ENCODE results near the gene ATP5PO. TPM values are rescaled to one million over a fixed set of nuclear protein-coding genes. Genes with fewer than 3 reads are reported as not detected.
"Not testable (repeated sequence)": the region's sequence is repeated elsewhere in the genome, so short reads cannot be mapped to it uniquely, and the experiment has no call there.

ATP5PO gene
- total RNA-seq, 5 donors from 2014 or later (not counting 1 experiment from before 2014, with no cell fraction given), result 125 to 138 (median 137) TPM

DNA sequence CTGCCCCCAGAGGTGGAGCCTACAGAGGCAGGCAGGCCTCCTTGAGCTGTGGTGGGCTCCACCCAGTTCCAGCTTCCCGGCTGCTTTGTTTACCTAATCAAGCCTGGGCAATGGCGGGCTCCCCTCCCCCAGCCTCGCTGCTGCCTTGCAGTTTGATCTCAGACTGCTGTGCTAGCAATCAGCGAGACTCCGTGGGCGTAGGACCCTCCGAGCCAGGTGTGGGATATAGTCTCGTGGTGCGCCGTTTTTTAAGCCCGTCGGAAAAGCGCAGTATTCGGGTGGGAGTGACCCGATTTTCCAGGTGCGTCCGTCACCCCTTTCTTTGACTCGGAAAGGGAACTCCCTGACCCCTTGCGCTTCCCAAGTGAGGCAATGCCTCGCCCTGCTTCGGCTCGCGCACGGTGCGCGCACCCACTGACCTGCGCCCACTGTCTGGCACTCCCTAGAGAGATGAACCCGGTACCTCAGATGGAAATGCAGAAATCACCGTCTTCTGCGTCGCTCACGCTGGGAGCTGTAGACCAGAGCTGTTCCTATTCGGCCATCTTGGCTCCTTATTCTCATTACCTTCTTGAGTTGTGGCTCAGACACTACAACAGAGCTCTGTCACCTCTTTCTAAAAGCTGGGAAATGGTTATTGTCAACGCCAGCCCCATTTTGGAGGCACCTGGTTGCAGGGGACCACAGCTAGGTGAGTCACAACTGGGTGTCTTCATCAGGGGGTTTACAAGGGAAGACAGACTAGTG lies 15.6 kb upstream of the ATP5PO start:
- H3K36me3 Mint-ChIP-seq, result peaks cover 17% of the 10 kb centered on the region

GRCh38 chr21:33926248-33926647 lies 10.6 kb upstream of the ATP5PO start:
- H3K36me3 Mint-ChIP-seq; H3K27me3 ChIP-seq (replicated peaks in 1 of 2; ENCODE audit: control insufficient read depth in 2 of 2, extremely low read depth in 1 of 2, insufficient read depth in 2 of 2, low read length in 1 of 2); POLR2A ChIA-PET; H3K27me3 Mint-ChIP-seq; H3K4me3 ChIP-seq (ENCODE audit: control insufficient read depth in 1 of 2, extremely low read depth in 1 of 2, low read length in 1 of 2); H3K9me3 Mint-ChIP-seq; H3K9me3 ChIP-seq; H3K27ac Mint-ChIP-seq; DNase-seq; H3K27ac ChIP-seq (ENCODE audit: low read length); CTCF ChIA-PET; ATAC-seq (replicated peaks in 1 of 4); H3K4me3 Mint-ChIP-seq; H3K36me3 ChIP-seq (ENCODE audit: control insufficient read depth in 2 of 2, extremely low read depth in 1 of 2, insufficient read depth in 1 of 2, low read length in 1 of 2): not testable (repeated sequence)
- peaks cover 2 to 12% of the 10 kb centered on the region in 2 experiments for H3K4me1 ChIP-seq (ENCODE audit: control insufficient read depth in 1 of 2, extremely low read depth in 1 of 2, insufficient read depth in 2 of 2, low read length in 2 of 2)
- no CpG with 5 or more reads among the region's 2 CpGs for WGBS (ENCODE audit: insufficient coverage)
- peaks cover 1 to 15% (median 14%) of the 10 kb centered on the region in 3 donors for H3K4me1 Mint-ChIP-seq

More for the DNA sequence above, 15.6 kb upstream of the ATP5PO start:
- ChIA-PET CTCF (interaction anchor here in 1 of 2 donors (0.9 to 4.0 kb wide), 3 partner anchors 17 to 45 kb away, joined by 3 to 43 read pairs (median 4); no protein-coding TSS in a partner anchor), POLR2A (interaction anchor here (0.8 to 1.5 kb wide), 9 partner anchors 12 to 684 kb away, joined by 3 to 56 read pairs (median 5); no protein-coding TSS in a partner anchor)
- not testable (repeated sequence) for H3K27me3 Mint-ChIP-seq; H3K9me3 Mint-ChIP-seq; H3K9me3 ChIP-seq; H3K27me3 ChIP-seq (replicated peaks in 1 of 2; ENCODE audit: control insufficient read depth in 2 of 2, extremely low read depth in 1 of 2, insufficient read depth in 2 of 2, low read length in 1 of 2); H3K36me3 ChIP-seq (ENCODE audit: control insufficient read depth in 2 of 2, extremely low read depth in 1 of 2, insufficient read depth in 1 of 2, low read length in 1 of 2)
- DNase-seq (peak; percentile 46 to 88 (median 74)), ATAC-seq (replicated peaks in 1 of 4) (peak; percentile 91 to 93 (median 92))
- peak overlapping the region; percentile 92 for H3K27ac ChIP-seq (ENCODE audit: low read length)
- 0% methylated on average over 4 of the region's 34 CpGs for WGBS (ENCODE audit: insufficient coverage)
- peak overlapping the region; percentile 52 to 91 for H3K4me3 ChIP-seq (ENCODE audit: control insufficient read depth in 1 of 2, extremely low read depth in 1 of 2, low read length in 1 of 2)
- H3K27ac Mint-ChIP-seq, result peak overlapping the region; percentile 98 to 100
- peaks cover 36 to 42% (median 38%) of the 10 kb centered on the region in 3 donors for H3K4me1 Mint-ChIP-seq
- peak overlapping the region; percentile 97 to 99 (median 99) for H3K4me3 Mint-ChIP-seq
- peaks cover 34 to 36% of the 10 kb centered on the region in 2 experiments for H3K4me1 ChIP-seq (ENCODE audit: control insufficient read depth in 1 of 2, extremely low read depth in 1 of 2, insufficient read depth in 2 of 2, low read length in 2 of 2)

- no peaks in the 10 kb centered on the region for H3K27me3 ChIP-seq (replicated peaks in 1 of 2; ENCODE audit: control insufficient read depth in 2 of 2, extremely low read depth in 1 of 2, insufficient read depth in 2 of 2, low read length in 1 of 2)
- Mint-ChIP-seq H3K27me3 (no peaks in the 10 kb centered on the region), H3K4me3 (no peak overlapping the region), H3K36me3 (no peaks in the 10 kb centered on the region), H3K4me1 (peaks cover 0 to 15% (median 11%) of the 10 kb centered on the region in 3 donors), H3K9me3 (no peaks in the 10 kb centered on the region), H3K27ac (peak overlapping the region; percentile 36 to 77)
- no peak overlapping the region for H3K4me3 ChIP-seq (ENCODE audit: control insufficient read depth in 1 of 2, extremely low read depth in 1 of 2, low read length in 1 of 2)
- DNase-seq, result no peak
- POLR2A ChIA-PET, result interaction anchor here (0.6 to 1.4 kb wide), 3 partner anchors 23 to 243 kb away, joined by 3 to 7 read pairs (median 3); partner anchors contain the start of genes MRPS6 (in 1 of the 2) and SLC5A3 (in 1 of the 2)
- H3K27ac ChIP-seq (ENCODE audit: low read length), result no peak overlapping the region
- CTCF ChIA-PET, result interaction anchor here (0.7 to 3.3 kb wide), 34 partner anchors 8 to 443 kb away, joined by 3 to 118 read pairs (median 5); partner anchors contain the start of genes MRPS6 (in 1 of the 2) and SLC5A3 (in 1 of the 2)
- WGBS (ENCODE audit: insufficient coverage), result 100% methylated on average over 2 of the region's 3 CpGs
- H3K4me1 ChIP-seq (ENCODE audit: control insufficient read depth in 1 of 2, extremely low read depth in 1 of 2, insufficient read depth in 2 of 2, low read length in 2 of 2), result peaks cover 2 to 12% of the 10 kb centered on the region in 2 experiments
- no peaks in the 10 kb centered on the region for H3K9me3 ChIP-seq
- H3K36me3 ChIP-seq (ENCODE audit: control insufficient read depth in 2 of 2, extremely low read depth in 1 of 2, insufficient read depth in 1 of 2, low read length in 1 of 2), result no peaks in the 10 kb centered on the region
- ATAC-seq (replicated peaks in 1 of 4), result no peak
Measured at GRCh38 chr21:33924766-33925100, 9.1 kb upstream of the ATP5PO start.

GRCh38 chr21:33924079-33924765 lies 8.6 kb upstream of the ATP5PO start:
- Mint-ChIP-seq H3K27ac (peak overlapping the region; percentile 25 to 77), H3K4me3 (no peak overlapping the region)
- H3K27ac ChIP-seq (ENCODE audit: low read length), result peak overlapping the region; percentile 39

GRCh38 chr21:33917421-33917820 lies 1.8 kb upstream of the ATP5PO start:
- no peaks in the 10 kb centered on the region for H3K27me3 Mint-ChIP-seq
- Histone ChIP-seq H3K4me3 (ENCODE audit: control insufficient read depth in 1 of 2, extremely low read depth in 1 of 2, low read length in 1 of 2) (no peak overlapping the region), H3K27me3 (replicated peaks in 1 of 2; ENCODE audit: control insufficient read depth in 2 of 2, extremely low read depth in 1 of 2, insufficient read depth in 2 of 2, low read length in 1 of 2) (no peaks in the 10 kb centered on the region), H3K36me3 (ENCODE audit: control insufficient read depth in 2 of 2, extremely low read depth in 1 of 2, insufficient read depth in 1 of 2, low read length in 1 of 2) (peaks cover 0 to 12% of the 10 kb centered on the region in 2 donors), H3K4me1 (ENCODE audit: control insufficient read depth in 1 of 2, extremely low read depth in 1 of 2, insufficient read depth in 2 of 2, low read length in 2 of 2) (peaks cover 7 to 18% of the 10 kb centered on the region in 2 experiments), H3K9me3 (no peaks in the 10 kb centered on the region), H3K27ac (ENCODE audit: low read length) (no peak overlapping the region)
- peaks cover 10% of the 10 kb centered on the region for H3K36me3 Mint-ChIP-seq
- peaks cover 26 to 33% (median 32%) of the 10 kb centered on the region in 3 donors for H3K4me1 Mint-ChIP-seq
- no peak overlapping the region for H3K4me3 Mint-ChIP-seq
- H3K9me3 Mint-ChIP-seq, result no peaks in the 10 kb centered on the region
- POLR2A ChIA-PET, result no interaction called here
- DNase-seq (no peak), ATAC-seq (replicated peaks in 1 of 4) (no peak)
- CTCF ChIA-PET, result interaction anchor here in 1 of 2 donors (0.6 kb wide), 1 partner anchor 138 kb away, joined by 6 read pairs; no protein-coding TSS in a partner anchor
- H3K27ac Mint-ChIP-seq, result no peak overlapping the region
- WGBS (ENCODE audit: insufficient coverage), result no CpG with 5 or more reads among the region's 4 CpGs

More at GRCh38 chr21:33924079-33924765, 8.6 kb upstream of the ATP5PO start:
- Histone ChIP-seq H3K4me3 (ENCODE audit: control insufficient read depth in 1 of 2, extremely low read depth in 1 of 2, low read length in 1 of 2) (no peak overlapping the region), H3K9me3 (no peaks in the 10 kb centered on the region), H3K4me1 (ENCODE audit: control insufficient read depth in 1 of 2, extremely low read depth in 1 of 2, insufficient read depth in 2 of 2, low read length in 2 of 2) (peaks cover 2 to 12% of the 10 kb centered on the region in 2 experiments), H3K27me3 (replicated peaks in 1 of 2; ENCODE audit: control insufficient read depth in 2 of 2, extremely low read depth in 1 of 2, insufficient read depth in 2 of 2, low read length in 1 of 2) (no peaks in the 10 kb centered on the region), H3K36me3 (ENCODE audit: control insufficient read depth in 2 of 2, extremely low read depth in 1 of 2, insufficient read depth in 1 of 2, low read length in 1 of 2) (no peaks in the 10 kb centered on the region)
- WGBS (ENCODE audit: insufficient coverage), result 56% methylated on average over 6 of the region's 13 CpGs
- no peaks in the 10 kb centered on the region for H3K36me3 Mint-ChIP-seq
- H3K4me1 Mint-ChIP-seq, result peaks cover 0 to 15% (median 11%) of the 10 kb centered on the region in 3 donors
- DNase-seq, result peak; percentile 63 to 98 (median 86)
- ChIA-PET CTCF (interaction anchor here (0.6 to 3.3 kb wide), 44 partner anchors 9 to 443 kb away, joined by 3 to 118 read pairs (median 4); partner anchors contain the start of genes MRPS6 (in 1 of the 2) and SLC5A3 (in 1 of the 2)), POLR2A (interaction anchor here (0.6 to 1.4 kb wide), 7 partner anchors 14 to 706 kb away, joined by 3 to 7 read pairs (median 3); partner anchors contain the start of genes MRPS6 (in 1 of the 2) and SLC5A3 (in 1 of the 2))
- ATAC-seq (replicated peaks in 1 of 4), result peak; percentile 94 to 97 (median 96)
- H3K9me3 Mint-ChIP-seq, result no peaks in the 10 kb centered on the region
- H3K27me3 Mint-ChIP-seq, result no peaks in the 10 kb centered on the region

DNA sequence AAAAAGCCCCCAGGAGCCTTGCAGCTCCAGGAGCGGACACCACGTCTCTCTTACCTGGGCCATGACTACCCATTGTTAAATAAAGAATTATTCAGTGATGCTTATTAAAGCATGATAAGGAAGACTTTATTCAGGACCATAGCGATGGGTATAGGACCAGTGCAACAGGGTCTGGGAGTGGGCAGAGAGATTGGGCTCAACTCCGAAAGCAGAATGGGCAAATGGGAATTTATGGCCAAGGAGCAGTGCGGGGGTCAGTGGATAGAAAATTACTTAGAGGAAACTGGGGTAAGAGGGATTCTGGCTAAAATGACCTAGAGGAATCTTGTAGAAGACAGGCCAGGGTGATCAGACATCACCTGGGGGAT lies 580 bp upstream of the ATP5PO start:
- Histone ChIP-seq H3K4me3 (ENCODE audit: control insufficient read depth in 1 of 2, extremely low read depth in 1 of 2, low read length in 1 of 2) (peak overlapping the region; percentile 75 to 92), H3K9me3 (no peaks in the 10 kb centered on the region), H3K27me3 (replicated peaks in 1 of 2; ENCODE audit: control insufficient read depth in 2 of 2, extremely low read depth in 1 of 2, insufficient read depth in 2 of 2, low read length in 1 of 2) (no peaks in the 10 kb centered on the region), H3K4me1 (ENCODE audit: control insufficient read depth in 1 of 2, extremely low read depth in 1 of 2, insufficient read depth in 2 of 2, low read length in 2 of 2) (peaks cover 7 to 18% of the 10 kb centered on the region in 2 experiments), H3K36me3 (ENCODE audit: control insufficient read depth in 2 of 2, extremely low read depth in 1 of 2, insufficient read depth in 1 of 2, low read length in 1 of 2) (peaks cover 0 to 19% of the 10 kb centered on the region in 2 donors), H3K27ac (ENCODE audit: low read length) (peak overlapping the region; percentile 69)
- WGBS (ENCODE audit: insufficient coverage), result 100% methylated on average over 3 of the region's 5 CpGs
- ATAC-seq (replicated peaks in 1 of 4) (peak in 1 of 4 experiments; percentile 0), DNase-seq (no peak)
- Mint-ChIP-seq H3K4me1 (peaks cover 26 to 34% (median 34%) of the 10 kb centered on the region in 3 donors), H3K27ac (peak overlapping the region; percentile 93 to 95), H3K4me3 (peak overlapping the region; percentile 98 to 99 (median 98)), H3K9me3 (no peaks in the 10 kb centered on the region), H3K36me3 (peaks cover 12% of the 10 kb centered on the region), H3K27me3 (no peaks in the 10 kb centered on the region)
- CTCF ChIA-PET, result no interaction called here
- POLR2A ChIA-PET, result no interaction called here

Measured in T-cell (primary cell).